ENCODE measurements around the gene VOPP1. TPM values are rescaled to one million over a fixed set of nuclear protein-coding genes. Genes with fewer than 3 reads are reported as not detected.

VOPP1 gene
- total and polyA plus RNA-seq, 2 of the 13 experiments (the other 11 are each of a cell fraction or from before 2014, with no cell fraction given), result 21.8 to 55.3 TPM

DNA sequence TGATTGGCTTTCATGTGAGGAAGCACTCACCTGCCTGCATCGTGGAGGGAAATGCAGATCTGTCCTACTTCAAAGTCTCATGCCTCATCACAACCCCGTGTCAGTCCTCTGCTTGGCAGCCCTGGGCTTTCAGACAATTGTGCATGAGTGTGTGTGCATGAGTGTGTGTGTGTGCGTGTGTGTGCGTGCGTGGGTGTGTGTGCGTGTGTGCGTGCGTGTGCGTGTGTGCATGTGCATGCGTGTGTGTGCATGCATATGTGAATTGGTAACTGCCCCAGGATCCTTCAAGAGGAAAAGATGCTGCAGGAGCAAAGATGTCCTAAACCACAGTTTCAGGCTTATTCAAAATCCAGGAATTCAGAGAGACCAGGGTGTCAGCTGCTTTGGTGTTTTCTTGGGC, 135.8 kb downstream of the VOPP1 start (continued):
- TF ChIP-seq, protein P1, sequence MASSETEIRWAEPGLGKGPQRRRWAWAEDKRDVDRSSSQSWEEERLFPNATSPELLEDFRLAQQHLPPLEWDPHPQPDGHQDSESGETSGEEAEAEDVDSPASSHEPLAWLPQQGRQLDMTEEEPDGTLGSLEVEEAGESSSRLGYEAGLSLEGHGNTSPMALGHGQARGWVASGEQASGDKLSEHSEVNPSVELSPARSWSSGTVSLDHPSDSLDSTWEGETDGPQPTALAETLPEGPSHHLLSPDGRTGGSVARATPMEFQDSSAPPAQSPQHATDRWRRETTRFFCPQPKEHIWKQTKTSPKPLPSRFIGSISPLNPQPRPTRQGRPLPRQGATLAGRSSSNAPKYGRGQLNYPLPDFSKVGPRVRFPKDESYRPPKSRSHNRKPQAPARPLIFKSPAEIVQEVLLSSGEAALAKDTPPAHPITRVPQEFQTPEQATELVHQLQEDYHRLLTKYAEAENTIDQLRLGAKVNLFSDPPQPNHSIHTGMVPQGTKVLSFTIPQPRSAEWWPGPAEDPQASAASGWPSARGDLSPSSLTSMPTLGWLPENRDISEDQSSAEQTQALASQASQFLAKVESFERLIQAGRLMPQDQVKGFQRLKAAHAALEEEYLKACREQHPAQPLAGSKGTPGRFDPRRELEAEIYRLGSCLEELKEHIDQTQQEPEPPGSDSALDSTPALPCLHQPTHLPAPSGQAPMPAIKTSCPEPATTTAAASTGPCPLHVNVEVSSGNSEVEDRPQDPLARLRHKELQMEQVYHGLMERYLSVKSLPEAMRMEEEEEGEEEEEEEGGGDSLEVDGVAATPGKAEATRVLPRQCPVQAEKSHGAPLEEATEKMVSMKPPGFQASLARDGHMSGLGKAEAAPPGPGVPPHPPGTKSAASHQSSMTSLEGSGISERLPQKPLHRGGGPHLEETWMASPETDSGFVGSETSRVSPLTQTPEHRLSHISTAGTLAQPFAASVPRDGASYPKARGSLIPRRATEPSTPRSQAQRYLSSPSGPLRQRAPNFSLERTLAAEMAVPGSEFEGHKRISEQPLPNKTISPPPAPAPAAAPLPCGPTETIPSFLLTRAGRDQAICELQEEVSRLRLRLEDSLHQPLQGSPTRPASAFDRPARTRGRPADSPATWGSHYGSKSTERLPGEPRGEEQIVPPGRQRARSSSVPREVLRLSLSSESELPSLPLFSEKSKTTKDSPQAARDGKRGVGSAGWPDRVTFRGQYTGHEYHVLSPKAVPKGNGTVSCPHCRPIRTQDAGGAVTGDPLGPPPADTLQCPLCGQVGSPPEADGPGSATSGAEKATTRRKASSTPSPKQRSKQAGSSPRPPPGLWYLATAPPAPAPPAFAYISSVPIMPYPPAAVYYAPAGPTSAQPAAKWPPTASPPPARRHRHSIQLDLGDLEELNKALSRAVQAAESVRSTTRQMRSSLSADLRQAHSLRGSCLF (CRISPR knock-in tag; IDR thresholded peaks at IDR 0.05; ENCODE audit: borderline replicate concordance), result no peak
- TF ChIP-seq ELF3 (CRISPR knock-in tag; IDR thresholded peaks at IDR 0.05) (no peak), JDP2 (CRISPR knock-in tag; IDR thresholded peaks at IDR 0.05; ENCODE audit: borderline replicate concordance) (no peak), IKZF4 (CRISPR knock-in tag; IDR thresholded peaks at IDR 0.05; ENCODE audit: borderline replicate concordance, low read depth, not compliant biosample characterization) (no peak), RXRA (CRISPR knock-in tag; IDR thresholded peaks at IDR 0.05) (no peak), IRX3 (CRISPR knock-in tag; IDR thresholded peaks at IDR 0.05; ENCODE audit: borderline replicate concordance, low read depth) (no peak), ZKSCAN8 (CRISPR knock-in tag; IDR thresholded peaks at IDR 0.05; ENCODE audit: borderline replicate concordance) (no peak), NCOA5 (CRISPR knock-in tag; IDR thresholded peaks at IDR 0.05) (no peak)
- TF ChIP-seq, protein P2, sequence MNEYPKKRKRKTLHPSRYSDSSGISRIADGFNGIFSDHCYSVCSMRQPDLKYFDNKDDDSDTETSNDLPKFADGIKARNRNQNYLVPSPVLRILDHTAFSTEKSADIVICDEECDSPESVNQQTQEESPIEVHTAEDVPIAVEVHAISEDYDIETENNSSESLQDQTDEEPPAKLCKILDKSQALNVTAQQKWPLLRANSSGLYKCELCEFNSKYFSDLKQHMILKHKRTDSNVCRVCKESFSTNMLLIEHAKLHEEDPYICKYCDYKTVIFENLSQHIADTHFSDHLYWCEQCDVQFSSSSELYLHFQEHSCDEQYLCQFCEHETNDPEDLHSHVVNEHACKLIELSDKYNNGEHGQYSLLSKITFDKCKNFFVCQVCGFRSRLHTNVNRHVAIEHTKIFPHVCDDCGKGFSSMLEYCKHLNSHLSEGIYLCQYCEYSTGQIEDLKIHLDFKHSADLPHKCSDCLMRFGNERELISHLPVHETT (CRISPR knock-in tag; conservative IDR thresholded peaks at IDR 0.05), result no peak

All from HepG2 (cell line).